ENCODE results near the gene RIPOR3. TPM values are rescaled to one million over a fixed set of nuclear protein-coding genes. Genes with fewer than 3 reads are reported as not detected.
"Not testable (repeated sequence)": the region's sequence is repeated elsewhere in the genome, so short reads cannot be mapped to it uniquely, and the experiment has no call there.

The RIPOR3 gene
- total RNA-seq, 1 experiment from 2014 or later = 0.46 TPM

- not testable (repeated sequence) for H2BK120ac ChIP-seq (ENCODE audit: low read depth, low read length, poor library complexity, severe bottlenecking); H2BK12ac ChIP-seq (ENCODE audit: insufficient read length, low read depth, low read length); H3K79me1 ChIP-seq (ENCODE audit: insufficient read depth, low read depth, low read length, poor library complexity, severe bottlenecking); H3K36me3 Mint-ChIP-seq (ENCODE audit: insufficient read depth in 1 of 3, low read depth in 3 of 3); H3K79me2 ChIP-seq (ENCODE audit: insufficient read depth, low read length); H3K27me3 ChIP-seq (ENCODE audit: insufficient read depth, low read length); H3K4ac ChIP-seq (ENCODE audit: low read depth, low read length); H3K27ac ChIP-seq (ENCODE audit: insufficient read length, low read depth, low read length); H4K20me1 ChIP-seq (ENCODE audit: control insufficient read depth, insufficient read depth, insufficient read length); H3K56ac ChIP-seq (ENCODE audit: insufficient read length, low read depth, low read length); H4K91ac ChIP-seq (ENCODE audit: insufficient read length, low read depth, low read length); DNase-seq; H3K9ac ChIP-seq (ENCODE audit: extremely low read depth, insufficient read length, low read length); H2AK5ac ChIP-seq (ENCODE audit: insufficient read length, low read length); H3K4me2 ChIP-seq (ENCODE audit: insufficient read depth, insufficient read length, low read length); H3K27me3 Mint-ChIP-seq (ENCODE audit: low read depth); H4K5ac ChIP-seq (ENCODE audit: insufficient read length, low read depth, low read length); H3T11ph ChIP-seq (ENCODE audit: low read length); H2BK20ac ChIP-seq (ENCODE audit: low read depth, low read length, poor library complexity, severe bottlenecking); H3K4me3 Mint-ChIP-seq; H3K23me2 ChIP-seq (ENCODE audit: insufficient read length, low read depth, low read length, poor library complexity, severe bottlenecking); H2AFZ ChIP-seq (ENCODE audit: low read length); H3K14ac ChIP-seq (ENCODE audit: insufficient read depth, low read length); H2BK15ac ChIP-seq (ENCODE audit: low read depth, low read length); H3K23ac ChIP-seq (ENCODE audit: insufficient read length, low read depth, low read length); H3K18ac ChIP-seq (ENCODE audit: insufficient read length, low read depth, low read length); H2BK5ac ChIP-seq (ENCODE audit: insufficient read length, low read length); H3K9me3 Mint-ChIP-seq; H3K9me3 ChIP-seq (ENCODE audit: control insufficient read depth, low read depth, low read length); H4K8ac ChIP-seq (replicated peaks; ENCODE audit: insufficient read length, low read depth, low read length)
- peaks cover 13% of the 10 kb centered on the region; the same call in 1 of the 2 replicates for H3K4me1 ChIP-seq (ENCODE audit: insufficient read depth, low read length)
- Mint-ChIP-seq H3K4me1 (peaks cover 48 to 62% of the 10 kb centered on the region in 2 experiments), H3K27ac (peak overlapping the region in 1 of 3 experiments; percentile 18; a peak in 1 of 7 replicates)
- no CpG with 5 or more reads among the region's 20 CpGs for WGBS (ENCODE audit: extremely low coverage, insufficient read length, low lambda C conversion rate)
These were observed 51.2 kb downstream of the RIPOR3 start for GRCh38 chr20:50639971-50640711.

DNA sequence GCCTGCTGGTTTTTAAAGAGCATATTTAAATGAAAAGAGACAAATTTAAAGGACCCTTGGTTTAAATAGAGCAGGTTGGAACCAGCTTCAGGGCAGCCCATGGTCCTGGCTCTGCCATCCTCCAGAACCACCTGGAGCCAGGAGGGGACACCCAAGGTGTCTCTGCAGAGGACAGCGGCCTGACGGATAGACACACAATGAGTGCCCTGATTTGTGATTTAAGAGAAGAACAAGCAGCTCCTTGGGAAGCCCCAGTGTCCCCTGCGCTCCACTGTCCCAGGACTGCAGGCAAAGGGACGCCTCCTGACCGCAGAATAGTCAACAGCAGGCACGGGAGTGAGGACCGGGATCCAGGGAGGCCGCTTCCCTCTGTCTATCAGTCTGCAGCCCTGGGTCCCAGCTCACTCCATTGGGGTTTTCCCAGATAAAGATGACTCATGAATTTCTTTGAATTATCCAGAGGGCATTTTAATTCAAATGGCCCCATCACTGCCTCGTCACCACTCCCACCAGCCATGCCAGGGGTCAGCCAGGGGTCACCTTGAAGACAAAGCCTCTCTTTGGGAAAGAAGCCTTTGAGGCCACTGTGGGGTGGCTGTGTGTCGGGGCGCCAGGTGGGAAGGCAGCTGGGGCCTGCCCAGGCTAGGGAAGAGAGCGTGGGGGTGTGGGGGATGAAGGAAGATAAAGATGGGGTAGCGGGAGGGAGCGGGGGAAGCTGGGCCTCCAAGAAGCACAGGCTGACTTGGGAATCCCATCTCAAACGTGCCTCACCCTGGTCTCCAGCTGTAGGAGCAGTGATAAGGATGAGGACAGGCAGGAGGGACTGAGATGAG is 53.1 kb downstream of the RIPOR3 start:
- not testable (repeated sequence) for H3K4ac ChIP-seq (ENCODE audit: low read depth, low read length); H2BK12ac ChIP-seq (ENCODE audit: insufficient read length, low read depth, low read length); H4K5ac ChIP-seq (ENCODE audit: insufficient read length, low read depth, low read length); H3K23me2 ChIP-seq (ENCODE audit: insufficient read length, low read depth, low read length, poor library complexity, severe bottlenecking); H4K91ac ChIP-seq (ENCODE audit: insufficient read length, low read depth, low read length); H3K79me2 ChIP-seq (ENCODE audit: insufficient read depth, low read length); H3K9me3 Mint-ChIP-seq; H2BK15ac ChIP-seq (ENCODE audit: low read depth, low read length); H3K79me1 ChIP-seq (ENCODE audit: insufficient read depth, low read depth, low read length, poor library complexity, severe bottlenecking); H3K27me3 ChIP-seq (ENCODE audit: insufficient read depth, low read length); DNase-seq; H3K23ac ChIP-seq (ENCODE audit: insufficient read length, low read depth, low read length); H3K27ac ChIP-seq (ENCODE audit: insufficient read length, low read depth, low read length); H3K9me3 ChIP-seq (ENCODE audit: control insufficient read depth, low read depth, low read length); H2AFZ ChIP-seq (ENCODE audit: low read length); H3K4me2 ChIP-seq (ENCODE audit: insufficient read depth, insufficient read length, low read length); H3K56ac ChIP-seq (ENCODE audit: insufficient read length, low read depth, low read length); H2BK5ac ChIP-seq (ENCODE audit: insufficient read length, low read length); H2AK5ac ChIP-seq (ENCODE audit: insufficient read length, low read length); H3K9ac ChIP-seq (ENCODE audit: extremely low read depth, insufficient read length, low read length); H2BK120ac ChIP-seq (ENCODE audit: low read depth, low read length, poor library complexity, severe bottlenecking); H4K8ac ChIP-seq (replicated peaks; ENCODE audit: insufficient read length, low read depth, low read length); H3K36me3 Mint-ChIP-seq (ENCODE audit: insufficient read depth in 1 of 3, low read depth in 3 of 3); H2BK20ac ChIP-seq (ENCODE audit: low read depth, low read length, poor library complexity, severe bottlenecking); H4K20me1 ChIP-seq (ENCODE audit: control insufficient read depth, insufficient read depth, insufficient read length); H3K27me3 Mint-ChIP-seq (ENCODE audit: low read depth); H3T11ph ChIP-seq (ENCODE audit: low read length)
- Histone ChIP-seq H3K14ac (ENCODE audit: insufficient read depth, low read length) (peak overlapping the region; percentile 73; the same call in 1 of the 2 replicates), H3K4me1 (ENCODE audit: insufficient read depth, low read length) (peaks cover 13% of the 10 kb centered on the region; the same call in 1 of the 2 replicates), H3K18ac (ENCODE audit: insufficient read length, low read depth, low read length) (peak overlapping the region; percentile 50)
- peak overlapping the region in 1 of 2 experiments; percentile 22; a peak in 1 of 5 replicates for H3K4me3 Mint-ChIP-seq
- WGBS (ENCODE audit: extremely low coverage, insufficient read length, low lambda C conversion rate) = no CpG with 5 or more reads among the region's 15 CpGs
- H3K4me1 Mint-ChIP-seq = peaks cover 49 to 67% of the 10 kb centered on the region in 2 experiments
- H3K27ac Mint-ChIP-seq = peak overlapping the region in 2 of 3 experiments; percentile 39 to 70; a peak in 2 of 7 replicates
